DND-41 (cell line): ENCODE results near the gene APBB1IP.

Experiments used
- ATAC-seq: fragments of 200-7000 bp; cut with Tn5 transposase; 3 replicates; pipeline ENCODE4 v1.9.1; 2021; ENCODE audit warnings: low read depth; ENCODE audit not compliant: insufficient read depth
- DNase-seq: peaks from one replicate; pipeline ENCODE4 v3.0.0-alpha.2; 2020
- H2AFZ ChIP-seq: 2 replicates; pipeline ENCODE4 v1.6.0; 2012; ENCODE audit warnings: low read depth, low read length
- H3K27ac ChIP-seq: 2 replicates; pipeline ENCODE4 v1.5.1; 2012; ENCODE audit warnings: low read length, inconsistent platforms
- H3K27me3 ChIP-seq: fragments of 200-600 bp; sonication (generic); 2 replicates; pipeline ENCODE4 v1.6.0; 2012; ENCODE audit warnings: low read length, mild to moderate bottlenecking, inconsistent platforms; ENCODE audit not compliant: insufficient read depth, poor library complexity
- H3K36me3 ChIP-seq: 2 replicates; pipeline ENCODE4 v1.5.1; 2012; ENCODE audit warnings: low read length, inconsistent platforms; ENCODE audit not compliant: insufficient read depth
- H3K4me1 ChIP-seq: 2 replicates; pipeline ENCODE4 v1.5.1; 2012; ENCODE audit warnings: mild to moderate bottlenecking, low read length; ENCODE audit not compliant: insufficient read depth
- H3K4me2 ChIP-seq: 2 replicates; pipeline ENCODE4 v1.6.0; 2012; ENCODE audit warnings: mild to moderate bottlenecking, moderate library complexity, low read length, inconsistent platforms; ENCODE audit not compliant: insufficient read depth
- H3K4me3 ChIP-seq, 2 experiments: fragments of 200-600 bp in 1 of 2; shearing (Covaris generic) in 1 of 2; 2 replicates each; pipeline ENCODE4 v1.5.1; 2012 to 2016; ENCODE audit warnings: inconsistent platforms in 2 of 2, low read length in 2 of 2, mild to moderate bottlenecking in 2 of 2, low read depth in 1 of 2, moderate library complexity in 1 of 2
- H3K79me2 ChIP-seq: 2 replicates; pipeline ENCODE4 v1.6.0; 2012; ENCODE audit warnings: low read length, inconsistent platforms; ENCODE audit not compliant: insufficient read depth
- H3K9ac ChIP-seq: 2 replicates; pipeline ENCODE4 v1.6.0; 2012; ENCODE audit warnings: low read depth, mild to moderate bottlenecking, inconsistent platforms, low read length, moderate library complexity
- H3K9me3 ChIP-seq: 2 replicates; pipeline ENCODE4 v1.5.1; 2012; ENCODE audit warnings: low read length, moderate library complexity, mild to moderate bottlenecking, inconsistent platforms; ENCODE audit not compliant: insufficient read depth, severe bottlenecking
- H4K20me1 ChIP-seq: 2 replicates; pipeline ENCODE4 v1.6.0; 2012; ENCODE audit warnings: low read length; ENCODE audit not compliant: insufficient read depth
- EZH2 ChIP-seq: IDR thresholded peaks from 3 replicates; pipeline ENCODE4 v1.6.1; 2012; ENCODE audit warnings: borderline replicate concordance, low read depth, mild to moderate bottlenecking, moderate library complexity, low read length, inconsistent platforms; ENCODE audit not compliant: severe bottlenecking
- TF ChIP-seq, protein P1 (sequence below): IDR thresholded peaks from 2 replicates; pipeline ENCODE4 v1.5.1; 2012; ENCODE audit warnings: borderline replicate concordance, low read length, moderate library complexity, mild to moderate bottlenecking; ENCODE audit not compliant: poor library complexity, severe bottlenecking; ENCODE audit errors: extremely low read depth

APBB1IP gene

GRCh38 chr10:26423722-26424121 lies 14.4 kb upstream of the APBB1IP start:
- no peak for DNase-seq
- no peak overlapping the region for H3K27ac ChIP-seq
- H3K4me3 ChIP-seq: no peak overlapping the region
- H3K27me3 ChIP-seq: no peaks in the 10 kb centered on the region
- TF ChIP-seq, protein P1, sequence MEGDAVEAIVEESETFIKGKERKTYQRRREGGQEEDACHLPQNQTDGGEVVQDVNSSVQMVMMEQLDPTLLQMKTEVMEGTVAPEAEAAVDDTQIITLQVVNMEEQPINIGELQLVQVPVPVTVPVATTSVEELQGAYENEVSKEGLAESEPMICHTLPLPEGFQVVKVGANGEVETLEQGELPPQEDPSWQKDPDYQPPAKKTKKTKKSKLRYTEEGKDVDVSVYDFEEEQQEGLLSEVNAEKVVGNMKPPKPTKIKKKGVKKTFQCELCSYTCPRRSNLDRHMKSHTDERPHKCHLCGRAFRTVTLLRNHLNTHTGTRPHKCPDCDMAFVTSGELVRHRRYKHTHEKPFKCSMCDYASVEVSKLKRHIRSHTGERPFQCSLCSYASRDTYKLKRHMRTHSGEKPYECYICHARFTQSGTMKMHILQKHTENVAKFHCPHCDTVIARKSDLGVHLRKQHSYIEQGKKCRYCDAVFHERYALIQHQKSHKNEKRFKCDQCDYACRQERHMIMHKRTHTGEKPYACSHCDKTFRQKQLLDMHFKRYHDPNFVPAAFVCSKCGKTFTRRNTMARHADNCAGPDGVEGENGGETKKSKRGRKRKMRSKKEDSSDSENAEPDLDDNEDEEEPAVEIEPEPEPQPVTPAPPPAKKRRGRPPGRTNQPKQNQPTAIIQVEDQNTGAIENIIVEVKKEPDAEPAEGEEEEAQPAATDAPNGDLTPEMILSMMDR: no peak
- no peak for TF ChIP-seq EZH2
- no peak overlapping the region for H3K9ac ChIP-seq
- ATAC-seq: no peak
- H3K9me3 ChIP-seq: no peaks in the 10 kb centered on the region
- H2AFZ ChIP-seq: no peak overlapping the region
- no peaks in the 10 kb centered on the region for H4K20me1 ChIP-seq
- no peak overlapping the region for H3K4me2 ChIP-seq
- H3K79me2 ChIP-seq: no peaks in the 10 kb centered on the region
- H3K4me1 ChIP-seq: no peaks in the 10 kb centered on the region
- no peaks in the 10 kb centered on the region for H3K36me3 ChIP-seq

DNA sequence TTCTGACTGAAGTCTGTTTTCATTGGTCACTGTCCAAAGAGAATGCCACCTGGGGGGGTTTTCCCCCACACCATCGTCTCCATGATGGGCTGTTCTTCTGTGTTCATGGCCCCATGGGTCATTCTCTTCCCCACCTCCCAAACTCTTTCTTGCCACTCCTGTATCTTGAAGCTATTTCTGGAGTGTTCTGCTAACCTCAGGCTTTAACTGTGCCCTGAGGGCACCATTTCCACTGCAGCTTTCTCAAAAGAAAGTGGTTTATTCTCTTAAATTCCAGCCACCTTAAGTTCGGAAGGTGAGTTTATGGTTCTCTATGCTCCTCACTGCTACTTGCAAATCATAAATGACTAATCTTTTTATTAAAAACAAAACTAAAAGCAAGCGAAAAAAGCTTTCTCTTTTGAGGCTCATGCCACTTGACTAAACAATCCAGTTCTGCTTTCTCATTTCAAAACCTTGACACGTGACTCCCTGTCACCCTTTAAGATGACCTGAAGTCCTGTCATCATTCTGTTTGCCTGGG lies 7.4 kb upstream of the APBB1IP start:
- H3K4me1 ChIP-seq: no peaks in the 10 kb centered on the region
- no peak overlapping the region; the same call in 1 of the 2 replicates for H2AFZ ChIP-seq
- no peaks in the 10 kb centered on the region for H3K36me3 ChIP-seq
- no peak overlapping the region for H3K4me2 ChIP-seq
- TF ChIP-seq EZH2: no peak
- TF ChIP-seq, protein P1: no peak
- H4K20me1 ChIP-seq: no peaks in the 10 kb centered on the region
- H3K27ac ChIP-seq: no peak overlapping the region
- ATAC-seq (0 out of 3 replicates have a peak, but pooled peaks have one; percentile 31), DNase-seq (no peak)
- H3K27me3 ChIP-seq: no peaks in the 10 kb centered on the region
- no peak overlapping the region for H3K9ac ChIP-seq
- peaks cover 2% of the 10 kb centered on the region for H3K9me3 ChIP-seq
- no peak overlapping the region for H3K4me3 ChIP-seq
- no peaks in the 10 kb centered on the region for H3K79me2 ChIP-seq

DNA sequence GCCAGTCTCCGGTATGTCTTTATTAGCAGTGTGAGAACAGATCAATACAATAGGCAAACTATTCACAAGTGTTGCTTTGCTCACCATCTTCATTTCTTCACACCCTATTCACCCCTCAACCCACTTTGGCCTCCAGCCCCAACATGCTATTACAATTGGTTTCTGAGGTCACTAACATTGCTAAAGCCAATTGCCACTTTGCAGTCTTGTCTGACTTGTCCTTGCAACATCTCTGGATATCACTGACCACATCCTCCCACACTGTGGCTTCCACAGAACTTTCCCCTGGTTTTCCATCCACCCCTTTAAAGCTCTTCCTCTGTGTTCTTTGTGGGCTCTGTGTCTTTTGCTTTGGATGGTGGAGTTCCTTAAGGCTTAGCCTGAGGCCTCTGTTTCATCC lies 5.2 kb upstream of the APBB1IP start:
- no peak overlapping the region for H3K9ac ChIP-seq
- no peaks in the 10 kb centered on the region for H4K20me1 ChIP-seq
- H3K4me2 ChIP-seq: no peak overlapping the region
- H3K9me3 ChIP-seq: peaks cover 2% of the 10 kb centered on the region
- TF ChIP-seq, protein P1: no peak
- TF ChIP-seq EZH2: no peak
- no peak overlapping the region for H2AFZ ChIP-seq
- no peak for ATAC-seq
- peaks cover 3% of the 10 kb centered on the region for H3K79me2 ChIP-seq
- peaks cover 19% of the 10 kb centered on the region for H3K4me1 ChIP-seq
- H3K27ac ChIP-seq: no peak overlapping the region
- no peak overlapping the region for H3K4me3 ChIP-seq
- H3K36me3 ChIP-seq: no peaks in the 10 kb centered on the region; the same call in 1 of the 2 replicates
- no peak for DNase-seq
- no peaks in the 10 kb centered on the region for H3K27me3 ChIP-seq

DNA sequence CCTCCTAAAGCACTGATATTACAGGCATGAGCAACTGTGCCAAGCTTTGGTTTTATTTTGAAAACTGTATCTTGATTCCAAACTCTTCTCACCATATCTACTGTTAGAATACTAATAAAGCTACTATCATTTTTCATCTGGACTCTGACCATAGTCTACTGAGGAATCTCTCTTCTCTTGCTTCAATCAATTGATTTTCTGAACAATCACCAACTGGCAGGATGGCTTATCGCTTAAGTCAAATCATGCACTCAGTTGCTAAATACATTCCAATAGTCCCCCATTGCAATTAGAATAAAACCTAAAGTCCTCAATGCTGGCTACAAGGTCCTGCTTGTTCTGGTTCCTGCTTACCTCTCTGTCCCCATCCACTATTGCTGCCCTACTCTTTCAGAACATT lies 2.3 kb upstream of the APBB1IP start:
- Histone ChIP-seq H3K4me1 (peaks cover 31% of the 10 kb centered on the region), H2AFZ (no peak overlapping the region), H3K4me2 (no peak overlapping the region), H4K20me1 (no peaks in the 10 kb centered on the region), H3K9me3 (peaks cover 2% of the 10 kb centered on the region), H3K27me3 (no peaks in the 10 kb centered on the region), H3K4me3 (no peak overlapping the region), H3K27ac (peak overlapping the region; percentile 64), H3K79me2 (peaks cover 32% of the 10 kb centered on the region), H3K36me3 (peaks cover 3% of the 10 kb centered on the region; the same call in 1 of the 2 replicates), H3K9ac (no peak overlapping the region)
- ATAC-seq (no peak), DNase-seq (no peak)
- TF ChIP-seq EZH2: no peak
- TF ChIP-seq, protein P1: no peak
